ENCODE measurements around the gene CRYBA2. TPM values are rescaled to one million over a fixed set of nuclear protein-coding genes. Genes with fewer than 3 reads are reported as not detected.

Gene CRYBA2
- total RNA-seq, 1 donor: not detected

DNA sequence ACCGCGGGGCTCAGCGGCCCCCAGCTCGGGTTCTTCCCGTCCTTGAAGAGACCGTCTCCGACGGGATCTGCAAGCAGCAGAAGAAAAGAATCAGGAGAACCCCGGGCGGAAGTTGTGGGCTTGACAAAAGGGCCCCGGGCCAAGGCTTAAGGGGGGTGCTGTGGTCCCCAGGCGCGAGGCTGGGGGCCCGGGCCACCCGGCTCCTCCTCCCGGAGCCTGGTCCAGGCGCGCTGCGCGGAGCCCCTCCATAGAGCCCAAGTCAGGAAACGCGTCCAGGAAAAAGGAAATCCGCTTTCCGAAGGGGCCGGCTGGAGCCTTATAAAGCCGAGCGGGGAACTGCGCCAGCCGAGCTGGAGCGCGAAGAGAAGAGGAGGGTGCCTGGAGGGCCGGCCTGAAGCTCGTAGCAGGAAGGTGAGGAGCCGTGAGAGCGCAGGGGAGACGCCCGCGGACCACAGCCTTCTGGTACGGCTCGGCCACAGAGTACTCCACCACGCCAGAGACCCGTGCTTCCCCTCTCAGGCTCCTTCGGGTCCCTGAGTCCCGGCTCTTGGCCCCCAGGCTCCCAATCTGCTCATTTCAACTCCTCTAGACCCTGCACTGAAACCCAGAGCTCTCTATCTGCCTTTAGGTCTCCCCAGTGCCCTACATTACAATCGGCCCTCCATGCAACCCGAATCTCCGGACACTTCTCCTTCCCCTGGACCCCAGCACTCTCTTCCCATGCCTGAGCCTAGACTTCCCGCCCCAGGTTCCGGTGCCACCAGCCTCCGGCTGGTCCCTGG lies 8.8 kb downstream of the CRYBA2 start:
- TF ChIP-seq, protein P1, sequence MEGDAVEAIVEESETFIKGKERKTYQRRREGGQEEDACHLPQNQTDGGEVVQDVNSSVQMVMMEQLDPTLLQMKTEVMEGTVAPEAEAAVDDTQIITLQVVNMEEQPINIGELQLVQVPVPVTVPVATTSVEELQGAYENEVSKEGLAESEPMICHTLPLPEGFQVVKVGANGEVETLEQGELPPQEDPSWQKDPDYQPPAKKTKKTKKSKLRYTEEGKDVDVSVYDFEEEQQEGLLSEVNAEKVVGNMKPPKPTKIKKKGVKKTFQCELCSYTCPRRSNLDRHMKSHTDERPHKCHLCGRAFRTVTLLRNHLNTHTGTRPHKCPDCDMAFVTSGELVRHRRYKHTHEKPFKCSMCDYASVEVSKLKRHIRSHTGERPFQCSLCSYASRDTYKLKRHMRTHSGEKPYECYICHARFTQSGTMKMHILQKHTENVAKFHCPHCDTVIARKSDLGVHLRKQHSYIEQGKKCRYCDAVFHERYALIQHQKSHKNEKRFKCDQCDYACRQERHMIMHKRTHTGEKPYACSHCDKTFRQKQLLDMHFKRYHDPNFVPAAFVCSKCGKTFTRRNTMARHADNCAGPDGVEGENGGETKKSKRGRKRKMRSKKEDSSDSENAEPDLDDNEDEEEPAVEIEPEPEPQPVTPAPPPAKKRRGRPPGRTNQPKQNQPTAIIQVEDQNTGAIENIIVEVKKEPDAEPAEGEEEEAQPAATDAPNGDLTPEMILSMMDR (IDR thresholded peaks at IDR 0.05; ENCODE audit: insufficient read depth, low read length): no peak
- DNase-seq (ENCODE audit: low read depth): no peak
- no peak overlapping the region for H3K4me3 ChIP-seq (ENCODE audit: low read depth, low read length)

GRCh38 chr2:218983934-218984238 lies 9.3 kb downstream of the CRYBA2 start:
- TF ChIP-seq, protein P1 (IDR thresholded peaks at IDR 0.05; ENCODE audit: insufficient read depth, low read length): no peak
- DNase-seq (ENCODE audit: low read depth): no peak
- no peak overlapping the region for H3K4me3 ChIP-seq (ENCODE audit: low read depth, low read length)

- DNase-seq (ENCODE audit: low read depth): no peak
- TF ChIP-seq, protein P1 (IDR thresholded peaks at IDR 0.05; ENCODE audit: insufficient read depth, low read length): no peak
- H3K4me3 ChIP-seq (ENCODE audit: low read depth, low read length): no peak overlapping the region
Measured at GRCh38 chr2:218983263-218983933, 9.8 kb downstream of the CRYBA2 start.

GRCh38 chr2:218982586-218983262 lies 10.5 kb downstream of the CRYBA2 start:
- TF ChIP-seq, protein P1 (IDR thresholded peaks at IDR 0.05; ENCODE audit: insufficient read depth, low read length): no peak
- H3K4me3 ChIP-seq (ENCODE audit: low read depth, low read length): no peak overlapping the region
- DNase-seq (ENCODE audit: low read depth): no peak

DNA sequence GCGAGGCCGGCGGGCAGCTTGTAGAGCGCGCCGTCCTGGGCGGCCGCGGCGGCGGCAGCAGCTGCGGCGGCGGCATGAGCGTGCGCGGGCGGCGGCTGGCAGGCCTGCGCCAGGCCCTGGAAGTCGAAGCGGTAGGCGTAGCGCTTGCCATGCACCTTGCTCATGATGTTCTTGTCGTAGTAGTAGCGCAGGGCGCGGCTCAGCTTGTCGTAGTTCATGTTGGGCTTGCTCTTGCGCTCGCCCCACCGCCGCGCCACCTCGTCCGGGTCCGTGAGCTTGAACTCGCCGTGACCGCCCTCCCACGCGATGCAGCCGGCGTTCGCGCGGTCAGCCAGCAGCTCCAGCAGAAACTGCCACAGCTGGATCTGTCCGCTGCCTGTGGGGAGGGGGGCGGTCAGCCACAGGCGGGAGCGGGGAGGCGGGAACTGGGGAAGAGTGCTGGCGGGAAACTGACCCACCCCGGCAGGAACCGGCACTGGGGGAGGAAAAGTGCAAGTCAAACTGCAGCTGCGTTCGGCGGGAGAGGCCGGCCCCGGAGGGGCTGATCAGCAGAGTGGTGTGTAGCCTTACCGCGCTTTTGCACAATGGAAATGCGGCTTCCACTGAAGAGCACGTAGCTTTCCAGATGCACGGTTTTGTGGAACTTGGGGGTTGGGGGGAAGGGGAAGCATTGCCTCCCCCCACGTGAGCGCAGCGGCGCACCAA lies 11.2 kb downstream of the CRYBA2 start:
- no peak for DNase-seq (ENCODE audit: low read depth)
- H3K4me3 ChIP-seq (ENCODE audit: low read depth, low read length): no peak overlapping the region

DNA sequence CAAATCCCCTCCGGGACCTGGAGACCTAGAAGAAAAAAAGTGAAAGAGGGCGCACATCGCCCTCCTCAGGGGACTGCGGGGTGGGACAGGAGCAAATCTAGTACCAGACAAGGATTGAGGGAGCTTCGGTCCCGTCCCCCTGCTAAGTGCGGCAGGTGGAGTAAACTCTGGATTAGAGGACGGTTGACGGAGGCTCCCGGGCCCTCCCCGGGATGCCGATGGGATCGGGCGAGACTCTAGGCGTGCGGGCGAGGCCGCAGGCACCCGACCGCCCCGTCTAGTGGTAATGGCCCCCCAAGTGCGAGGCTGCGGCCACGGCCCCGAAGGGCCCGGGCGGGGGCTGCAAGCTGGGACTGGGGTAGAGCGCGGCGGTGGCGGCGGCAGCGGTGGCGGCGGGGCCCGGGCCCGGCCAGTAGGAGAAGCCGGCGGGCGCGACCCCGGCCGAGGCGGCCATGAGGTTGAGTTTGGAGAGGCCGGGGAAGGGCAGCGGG lies 11.8 kb downstream of the CRYBA2 start:
- TF ChIP-seq, protein P1 (IDR thresholded peaks at IDR 0.05; ENCODE audit: insufficient read depth, low read length): no peak
- no peak for DNase-seq (ENCODE audit: low read depth)
- H3K4me3 ChIP-seq (ENCODE audit: low read depth, low read length): no peak overlapping the region

More for the DNA sequence above, 11.2 kb downstream of the CRYBA2 start:
- TF ChIP-seq, protein P1 (IDR thresholded peaks at IDR 0.05; ENCODE audit: insufficient read depth, low read length): no peak
